ENCODE measurements around the gene THSD7A.

THSD7A gene

GRCh38 chr7:11358637-11359036 lies 473.4 kb downstream of the THSD7A start:
- FAIRE-seq, result no peak
- DNase-seq (ENCODE audit: insufficient read length, low spot score), result no peak

- FAIRE-seq (no peak), DNase-seq (ENCODE audit: insufficient read length, low spot score) (no peak)
These were observed 476.5 kb downstream of the THSD7A start for GRCh38 chr7:11355399-11356005.

- FAIRE-seq (no peak), DNase-seq (ENCODE audit: insufficient read length, low spot score) (no peak)
These were observed 485.7 kb downstream of the THSD7A start for GRCh38 chr7:11346302-11346701.

DNA sequence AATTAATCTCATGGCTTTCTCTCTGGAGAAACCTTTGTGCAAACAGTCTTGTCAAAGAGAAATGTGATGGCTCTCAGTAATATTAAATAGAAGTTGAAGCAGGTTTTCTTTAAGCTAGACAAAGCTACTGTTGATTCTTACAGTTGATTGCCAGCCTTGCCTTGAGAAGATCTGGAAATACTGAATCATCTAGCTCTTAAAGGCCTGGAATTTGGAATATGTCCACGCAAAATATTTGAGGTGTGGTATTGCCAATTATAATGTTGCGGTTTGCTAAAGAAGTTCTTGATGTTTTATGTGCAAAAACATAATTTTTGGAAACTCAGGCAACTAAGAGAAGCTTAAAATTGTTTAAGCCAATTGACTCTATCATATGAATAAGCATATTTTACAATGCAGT lies 486.4 kb downstream of the THSD7A start:
- FAIRE-seq (no peak), DNase-seq (ENCODE audit: insufficient read length, low spot score) (no peak)

DNA sequence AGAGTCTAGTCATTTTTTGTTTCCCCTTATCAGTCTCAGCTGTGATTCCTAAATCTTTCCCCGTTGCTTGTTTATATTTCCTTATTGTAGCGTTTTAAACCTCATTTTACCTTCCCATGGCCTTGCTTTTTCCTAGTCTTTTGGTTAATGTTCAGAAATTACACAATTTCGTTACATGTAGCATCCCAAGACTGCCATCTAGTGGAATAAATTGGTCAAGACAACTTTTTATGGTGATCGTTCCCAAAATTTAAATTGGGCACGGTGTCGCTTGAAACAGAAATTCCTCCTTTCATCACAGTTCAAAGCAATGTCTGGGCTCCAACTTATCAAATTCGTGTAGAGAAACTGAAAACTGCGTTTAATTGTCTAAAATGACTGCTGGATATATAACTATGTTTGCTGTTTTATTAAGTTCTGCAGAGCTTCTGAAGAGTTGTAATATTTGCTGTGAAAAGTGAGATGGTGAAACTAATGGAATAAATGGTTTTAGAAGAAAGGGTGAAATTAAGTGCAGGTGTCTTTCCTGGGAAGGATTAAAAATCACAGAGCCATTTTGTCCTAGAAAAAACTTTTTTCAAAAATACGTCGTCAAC lies 488.1 kb downstream of the THSD7A start:
- FAIRE-seq, result peak; percentile 98
- DNase-seq (ENCODE audit: insufficient read length, low spot score), result no peak

DNA sequence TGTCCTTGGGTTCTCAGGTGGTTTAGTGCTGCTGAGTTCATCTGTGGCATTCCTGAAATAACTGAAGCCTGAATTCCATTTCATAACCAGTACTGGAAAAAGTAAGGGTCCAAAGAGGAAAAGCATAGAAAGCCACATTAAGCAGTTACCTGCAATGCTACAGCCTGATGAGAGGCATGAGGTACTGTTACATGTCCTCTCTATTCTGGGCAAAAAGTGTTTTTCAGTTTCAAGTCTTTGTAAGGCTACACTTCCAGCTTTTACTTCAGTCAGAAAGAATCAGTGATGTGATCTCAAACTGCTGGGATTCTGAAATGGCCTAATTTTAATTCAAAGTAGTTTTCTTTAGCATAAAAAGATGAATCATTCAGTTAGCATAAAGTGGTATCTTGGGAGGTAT lies 488.9 kb downstream of the THSD7A start:
- DNase-seq (ENCODE audit: insufficient read length, low spot score) (no peak), FAIRE-seq (no peak)

GRCh38 chr7:11341285-11341944 lies 490.6 kb downstream of the THSD7A start:
- FAIRE-seq (no peak), DNase-seq (ENCODE audit: insufficient read length, low spot score) (no peak)

GRCh38 chr7:11336432-11336831 lies 495.6 kb downstream of the THSD7A start:
- FAIRE-seq, result no peak

GRCh38 chr7:11335947-11336346 lies 496.1 kb downstream of the THSD7A start:
- no peak for FAIRE-seq

More at GRCh38 chr7:11336432-11336831, 495.6 kb downstream of the THSD7A start:
- DNase-seq (ENCODE audit: insufficient read length, low spot score), result no peak

DNA sequence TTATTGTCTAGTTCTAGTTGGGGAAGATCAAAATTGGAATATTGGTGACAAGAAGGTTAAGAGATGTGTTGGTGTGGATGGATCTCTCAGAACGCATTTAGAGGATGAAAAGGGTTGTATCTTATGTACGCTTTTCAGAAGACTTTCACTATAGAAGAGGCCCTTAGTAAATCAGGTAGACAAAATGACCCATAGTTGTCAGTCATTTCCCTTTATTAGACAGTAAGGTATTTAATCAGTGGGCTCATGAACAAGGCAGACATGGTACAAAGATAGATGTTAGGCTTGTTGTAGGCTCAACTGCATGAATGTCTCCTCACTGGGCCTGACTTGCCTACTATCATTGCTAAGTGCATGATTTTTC lies 499.2 kb downstream of the THSD7A start:
- no peak for DNase-seq (ENCODE audit: insufficient read length, low spot score)
- no peak for FAIRE-seq

More at GRCh38 chr7:11335947-11336346, 496.1 kb downstream of the THSD7A start:
- no peak for DNase-seq (ENCODE audit: insufficient read length, low spot score)

DNA sequence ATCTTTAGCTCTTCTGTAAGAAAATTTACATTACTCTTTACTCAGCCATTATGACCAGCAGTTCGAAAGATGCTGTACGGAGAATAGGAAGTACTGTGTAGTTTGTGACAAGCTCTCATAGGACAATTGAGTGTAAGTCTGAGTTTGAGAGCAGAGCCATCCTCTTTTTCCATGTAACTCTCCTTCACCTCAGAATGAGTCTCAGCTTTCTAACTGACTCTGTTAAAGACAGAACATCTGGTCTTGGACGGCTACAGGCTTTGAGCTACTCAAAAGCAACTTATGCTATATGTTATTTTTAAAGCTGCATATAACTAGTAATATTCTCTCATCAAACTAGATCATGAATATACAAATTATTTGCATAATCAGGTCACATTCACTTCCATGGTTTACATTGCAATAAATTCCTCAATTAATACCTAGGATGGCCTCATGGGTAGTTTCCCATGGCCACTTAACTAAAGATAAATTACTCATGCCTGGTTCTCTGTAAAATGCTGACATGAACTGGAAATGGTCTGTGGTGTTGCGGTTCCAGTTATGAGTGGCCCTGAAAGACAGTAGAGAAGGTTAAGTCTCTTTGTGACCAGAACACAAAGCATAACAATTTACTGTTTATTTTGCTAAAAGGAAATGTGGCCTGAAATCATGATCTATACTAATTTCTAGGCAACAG lies 499.7 kb downstream of the THSD7A start:
- peak; percentile 77 for FAIRE-seq
- no peak for DNase-seq (ENCODE audit: insufficient read length, low spot score)

DNA sequence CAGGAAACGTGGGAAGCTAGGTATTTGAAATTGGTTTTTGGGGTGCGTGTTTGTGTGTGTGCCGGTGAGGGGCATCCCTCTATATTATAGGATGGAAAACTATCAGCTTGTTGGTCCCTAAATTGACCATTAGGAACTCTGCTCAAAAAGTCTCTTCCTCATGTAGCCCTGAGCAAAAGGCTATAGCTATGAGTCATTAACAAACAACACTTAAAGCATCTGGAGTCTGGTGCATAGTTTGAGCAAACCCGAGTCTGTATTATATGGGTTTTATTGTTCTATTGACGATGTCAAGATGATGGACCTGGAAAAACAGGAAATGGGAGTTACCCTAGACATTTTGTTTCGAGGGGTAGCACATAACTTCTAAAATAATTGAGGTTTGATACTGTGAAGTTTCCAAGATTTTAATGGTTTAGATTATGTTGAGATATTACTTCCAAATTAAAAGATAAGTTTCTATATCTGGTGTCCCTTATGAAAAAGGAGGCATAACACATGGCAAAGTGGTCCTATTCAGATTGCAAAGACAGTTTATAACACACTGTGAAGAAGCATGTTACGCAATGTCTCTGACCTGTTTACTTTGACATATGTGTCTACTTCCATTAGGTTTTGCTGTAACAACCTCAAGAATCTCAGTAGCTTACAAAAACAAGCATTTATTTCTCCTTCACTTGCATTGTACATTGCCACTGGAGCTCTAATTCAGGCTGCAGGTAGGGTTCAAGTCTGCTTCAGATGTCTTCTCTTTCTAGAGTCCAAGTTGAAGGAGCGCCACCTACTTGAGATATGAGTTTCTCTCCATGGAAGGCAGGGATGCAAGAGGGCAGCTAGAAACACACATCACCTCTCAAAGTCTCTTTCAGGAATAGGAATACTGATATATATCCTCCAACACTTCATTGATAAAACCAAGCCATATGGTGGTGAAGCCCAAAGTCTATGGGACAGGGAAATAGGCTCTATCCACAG lies 500.6 kb downstream of the THSD7A start:
- FAIRE-seq, result no peak

GRCh38 chr7:11330717-11331116 lies 501.3 kb downstream of the THSD7A start:
- FAIRE-seq (no peak), DNase-seq (ENCODE audit: insufficient read length, low spot score) (no peak)

More for the DNA sequence above, 500.6 kb downstream of the THSD7A start:
- no peak for DNase-seq (ENCODE audit: insufficient read length, low spot score)

- FAIRE-seq, result peak; percentile 68
- no peak for DNase-seq (ENCODE audit: insufficient read length, low spot score)
These were observed 501.8 kb downstream of the THSD7A start for GRCh38 chr7:11330208-11330607.

- DNase-seq (ENCODE audit: insufficient read length, low spot score) (no peak), FAIRE-seq (no peak)
These were observed 502.4 kb downstream of the THSD7A start for GRCh38 chr7:11329626-11330025.

- FAIRE-seq (no peak), DNase-seq (ENCODE audit: insufficient read length, low spot score) (no peak)
These were observed 503.7 kb downstream of the THSD7A start for GRCh38 chr7:11328309-11328708.

- DNase-seq (ENCODE audit: insufficient read length, low spot score) (no peak), FAIRE-seq (no peak)
These were observed 504.4 kb downstream of the THSD7A start for GRCh38 chr7:11327633-11328032.

All from GM19239 (cell line).